Measurements from ENCODE around the gene CTDSP1. TPM values are rescaled to one million over a fixed set of nuclear protein-coding genes. Genes with fewer than 3 reads are reported as not detected.

Gene CTDSP1
- total RNA-seq, 1 experiment from 2014 or later = 52.3 TPM

DNA sequence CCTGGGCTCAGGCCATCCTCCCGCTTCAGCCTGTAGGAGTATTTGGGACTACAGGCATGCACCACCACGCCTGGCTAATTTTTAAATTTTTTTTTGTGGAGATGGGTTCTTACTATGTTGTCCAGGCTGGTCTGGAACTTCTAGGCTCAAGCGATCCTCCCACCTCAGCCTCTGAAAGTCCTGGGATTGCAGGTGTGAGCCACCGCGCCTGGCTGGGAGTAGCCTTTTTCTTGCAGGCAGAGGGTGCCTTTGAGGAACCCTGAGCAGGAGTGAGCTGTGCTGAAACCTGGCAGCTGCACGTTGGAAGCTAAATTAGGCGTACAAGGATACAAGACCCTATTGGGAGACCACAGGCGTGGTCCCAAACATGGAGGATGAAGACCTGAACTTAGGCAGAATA, 8.0 kb downstream of the CTDSP1 start:
- H3K14ac ChIP-seq (ENCODE audit: insufficient read depth, low read length) = no peak overlapping the region
- no peak overlapping the region for H3K4ac ChIP-seq (ENCODE audit: low read depth, low read length)
- H3K9me3 Mint-ChIP-seq = no peaks in the 10 kb centered on the region
- no peak overlapping the region for H3K4me2 ChIP-seq (ENCODE audit: insufficient read depth, insufficient read length, low read length)
- no peaks in the 10 kb centered on the region for H3K79me1 ChIP-seq (ENCODE audit: insufficient read depth, low read depth, low read length, poor library complexity, severe bottlenecking)
- H3K18ac ChIP-seq (ENCODE audit: insufficient read length, low read depth, low read length) = no peak overlapping the region
- H2BK120ac ChIP-seq (ENCODE audit: low read depth, low read length, poor library complexity, severe bottlenecking) = no peak overlapping the region
- peaks cover 4% of the 10 kb centered on the region; the same call in 1 of the 2 replicates for H3K4me1 ChIP-seq (ENCODE audit: insufficient read depth, low read length)
- H4K8ac ChIP-seq (replicated peaks; ENCODE audit: insufficient read length, low read depth, low read length) = no peak overlapping the region
- H4K20me1 ChIP-seq (ENCODE audit: control insufficient read depth, insufficient read depth, insufficient read length) = no peaks in the 10 kb centered on the region
- H3T11ph ChIP-seq (ENCODE audit: low read length) = no peak overlapping the region
- no peak overlapping the region for H3K56ac ChIP-seq (ENCODE audit: insufficient read length, low read depth, low read length)
- no peak overlapping the region for H2BK12ac ChIP-seq (ENCODE audit: insufficient read length, low read depth, low read length)
- no peak overlapping the region for H4K91ac ChIP-seq (ENCODE audit: insufficient read length, low read depth, low read length)
- peak overlapping the region in 1 of 2 experiments; percentile 34; a peak in 2 of 5 replicates for H3K4me3 Mint-ChIP-seq
- no peak overlapping the region for H2AFZ ChIP-seq (ENCODE audit: low read length)
- no peak overlapping the region for H3K23ac ChIP-seq (ENCODE audit: insufficient read length, low read depth, low read length)
- H3K79me2 ChIP-seq (ENCODE audit: insufficient read depth, low read length) = no peaks in the 10 kb centered on the region
- no peaks in the 10 kb centered on the region for H3K9me3 ChIP-seq (ENCODE audit: control insufficient read depth, low read depth, low read length)
- no peak overlapping the region for H3K9ac ChIP-seq (ENCODE audit: extremely low read depth, insufficient read length, low read length)
- H3K36me3 Mint-ChIP-seq (ENCODE audit: insufficient read depth in 1 of 3, low read depth in 3 of 3) = peaks cover 4 to 19% (median 18%) of the 10 kb centered on the region in 3 experiments; a peak in 6 of 7 replicates
- peaks cover 19 to 26% of the 10 kb centered on the region in 2 experiments for H3K4me1 Mint-ChIP-seq
- DNase-seq = peak; percentile 32
- H2BK5ac ChIP-seq (ENCODE audit: insufficient read length, low read length) = no peak overlapping the region
- H2BK20ac ChIP-seq (ENCODE audit: low read depth, low read length, poor library complexity, severe bottlenecking) = no peak overlapping the region
- no peak overlapping the region for H2BK15ac ChIP-seq (ENCODE audit: low read depth, low read length)
- H3K27me3 Mint-ChIP-seq (ENCODE audit: low read depth) = no peaks in the 10 kb centered on the region
- no peak overlapping the region for H3K27ac ChIP-seq (ENCODE audit: insufficient read length, low read depth, low read length)
- peaks cover 15% of the 10 kb centered on the region for H3K23me2 ChIP-seq (ENCODE audit: insufficient read length, low read depth, low read length, poor library complexity, severe bottlenecking)
- H3K27ac Mint-ChIP-seq = no peak overlapping the region
- H3K27me3 ChIP-seq (ENCODE audit: insufficient read depth, low read length) = no peaks in the 10 kb centered on the region
- TF ChIP-seq, protein P1, sequence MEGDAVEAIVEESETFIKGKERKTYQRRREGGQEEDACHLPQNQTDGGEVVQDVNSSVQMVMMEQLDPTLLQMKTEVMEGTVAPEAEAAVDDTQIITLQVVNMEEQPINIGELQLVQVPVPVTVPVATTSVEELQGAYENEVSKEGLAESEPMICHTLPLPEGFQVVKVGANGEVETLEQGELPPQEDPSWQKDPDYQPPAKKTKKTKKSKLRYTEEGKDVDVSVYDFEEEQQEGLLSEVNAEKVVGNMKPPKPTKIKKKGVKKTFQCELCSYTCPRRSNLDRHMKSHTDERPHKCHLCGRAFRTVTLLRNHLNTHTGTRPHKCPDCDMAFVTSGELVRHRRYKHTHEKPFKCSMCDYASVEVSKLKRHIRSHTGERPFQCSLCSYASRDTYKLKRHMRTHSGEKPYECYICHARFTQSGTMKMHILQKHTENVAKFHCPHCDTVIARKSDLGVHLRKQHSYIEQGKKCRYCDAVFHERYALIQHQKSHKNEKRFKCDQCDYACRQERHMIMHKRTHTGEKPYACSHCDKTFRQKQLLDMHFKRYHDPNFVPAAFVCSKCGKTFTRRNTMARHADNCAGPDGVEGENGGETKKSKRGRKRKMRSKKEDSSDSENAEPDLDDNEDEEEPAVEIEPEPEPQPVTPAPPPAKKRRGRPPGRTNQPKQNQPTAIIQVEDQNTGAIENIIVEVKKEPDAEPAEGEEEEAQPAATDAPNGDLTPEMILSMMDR (conservative IDR thresholded peaks at IDR 0.05) = no peak
- H4K5ac ChIP-seq (ENCODE audit: insufficient read length, low read depth, low read length) = no peak overlapping the region
- WGBS (ENCODE audit: extremely low coverage, insufficient read length, low lambda C conversion rate) = no CpG with 5 or more reads among the region's 8 CpGs
- no peak overlapping the region for H2AK5ac ChIP-seq (ENCODE audit: insufficient read length, low read length)

All from H9 (cell line).